HL-60/S4 treated with phorbol 12-myristate 13-acetate at 8.2 ng/mL for 4 days and 3 days (cell line): ENCODE results near the gene CDC14A.
"Not testable (repeated sequence)": the region's sequence is repeated elsewhere in the genome, so short reads cannot be mapped to it uniquely, and the experiment has no call there.

Experiments
- in situ Hi-C: fragments of 300-500 bp; cut with MboI; formaldehyde crosslinking; loops from 2 replicates; pipeline ENCODE4 v1.15.0; 2022; ENCODE audit warnings: low sequenced_read_pairs

Gene CDC14A

DNA sequence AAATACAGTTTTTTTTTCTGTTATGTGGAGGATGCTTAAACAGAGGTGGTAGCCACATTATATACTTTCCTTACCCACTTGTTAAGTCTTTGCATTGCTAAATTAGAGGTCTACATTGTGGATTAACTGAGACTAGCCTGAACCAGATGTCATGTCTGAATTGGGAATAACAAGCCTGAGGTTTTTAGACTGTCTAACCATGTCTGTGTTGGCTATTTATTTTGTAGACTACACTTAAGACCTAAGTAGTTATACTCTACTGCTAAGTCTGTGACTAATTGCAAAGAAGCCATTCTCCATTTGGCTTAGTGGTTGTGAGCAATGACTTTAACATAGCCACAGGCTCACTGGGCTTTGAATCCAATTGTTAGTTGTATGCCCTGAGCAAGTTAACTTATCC lies 45.4 kb downstream of the CDC14A start:
- in situ Hi-C loops, result no loop called here

GRCh38 chr1:100398648-100399047 lies 46.3 kb downstream of the CDC14A start:
- in situ Hi-C loops, result no loop called here

DNA sequence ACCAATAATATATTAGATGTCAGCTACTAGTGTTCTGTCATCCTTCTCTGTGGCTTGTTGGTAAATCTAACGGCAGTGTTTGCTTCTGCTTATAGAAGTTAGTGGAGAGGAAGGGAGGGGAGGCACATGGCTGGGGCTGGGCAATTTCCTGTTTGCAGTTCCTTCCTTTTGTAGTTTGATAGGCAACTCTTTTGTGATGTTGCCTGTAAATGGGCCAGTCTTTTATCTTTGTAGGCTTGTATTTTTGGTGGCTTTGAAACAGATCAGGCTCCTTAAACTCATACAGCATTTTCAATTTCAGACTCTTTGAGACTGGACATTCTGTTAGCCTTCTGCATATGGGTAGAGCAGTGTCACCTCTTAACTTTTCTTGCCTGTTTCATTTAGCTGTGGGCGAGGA lies 48.1 kb downstream of the CDC14A start:
- in situ Hi-C loops, result no loop called here

DNA sequence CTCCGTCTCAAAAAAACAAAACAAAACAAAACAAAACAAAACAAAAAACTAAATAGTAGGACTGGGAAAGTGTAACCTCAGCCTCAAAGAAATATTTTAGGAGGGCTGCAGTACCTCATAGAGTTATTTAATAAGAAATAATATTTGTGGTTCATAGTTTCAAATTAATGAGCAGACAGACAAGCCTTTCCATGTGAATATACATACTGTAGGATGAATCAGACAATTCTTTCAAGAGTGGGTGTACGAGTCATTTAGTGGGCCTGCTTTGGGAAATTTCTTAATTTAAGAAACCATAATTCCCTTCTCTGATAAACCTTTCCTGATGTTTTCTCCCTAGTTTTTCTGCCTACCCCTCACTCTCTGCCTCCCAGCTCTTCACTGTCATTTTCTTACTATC lies 52.5 kb downstream of the CDC14A start:
- in situ Hi-C loops, result no loop called here

GRCh38 chr1:100405902-100406301 lies 53.6 kb downstream of the CDC14A start:
- in situ Hi-C loops, result not testable (repeated sequence)

DNA sequence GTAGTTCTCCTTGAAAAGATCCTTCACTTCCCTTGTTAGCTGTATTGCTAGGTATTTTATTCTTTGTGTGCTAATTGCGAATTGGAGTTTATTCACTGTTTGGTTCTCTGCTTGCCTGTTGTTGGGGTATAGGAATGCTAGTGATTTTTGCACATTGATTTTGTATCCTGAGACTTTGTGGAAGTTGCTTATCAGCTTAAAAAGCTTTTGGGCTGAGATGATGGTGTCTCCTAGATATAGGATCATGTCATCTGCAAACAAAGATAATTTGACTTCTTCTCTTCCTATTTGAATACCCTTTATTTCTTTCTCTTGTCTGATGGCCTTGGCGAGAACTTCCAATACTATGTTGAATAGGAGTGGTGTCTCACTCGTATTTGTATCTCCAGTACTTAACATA lies 55.1 kb downstream of the CDC14A start:
- in situ Hi-C loops, result not testable (repeated sequence)

GRCh38 chr1:100411019-100411418 lies 58.7 kb downstream of the CDC14A start:
- in situ Hi-C loops, result no loop called here

GRCh38 chr1:100411574-100411973 lies 59.3 kb downstream of the CDC14A start:
- in situ Hi-C loops, result no loop called here

DNA sequence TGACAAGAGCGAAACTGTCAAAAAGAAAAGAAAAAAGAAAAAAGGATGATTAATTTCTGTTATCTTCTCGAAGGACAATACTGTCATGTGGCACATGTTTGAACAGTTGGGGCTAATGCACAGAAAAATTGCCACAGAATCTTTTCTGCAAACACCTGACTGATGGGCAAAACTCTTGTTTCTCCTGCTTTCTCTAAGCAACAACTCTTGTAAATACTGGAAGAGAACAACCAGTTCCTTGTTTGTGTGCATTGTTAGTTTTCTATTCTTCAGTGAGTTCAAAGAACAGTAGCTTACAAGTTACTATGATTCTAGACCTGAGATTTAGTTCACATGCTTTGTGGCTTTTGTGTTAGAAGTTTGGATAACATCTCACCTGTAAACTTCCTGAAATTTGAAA lies 60.7 kb downstream of the CDC14A start:
- in situ Hi-C loops, result no loop called here

DNA sequence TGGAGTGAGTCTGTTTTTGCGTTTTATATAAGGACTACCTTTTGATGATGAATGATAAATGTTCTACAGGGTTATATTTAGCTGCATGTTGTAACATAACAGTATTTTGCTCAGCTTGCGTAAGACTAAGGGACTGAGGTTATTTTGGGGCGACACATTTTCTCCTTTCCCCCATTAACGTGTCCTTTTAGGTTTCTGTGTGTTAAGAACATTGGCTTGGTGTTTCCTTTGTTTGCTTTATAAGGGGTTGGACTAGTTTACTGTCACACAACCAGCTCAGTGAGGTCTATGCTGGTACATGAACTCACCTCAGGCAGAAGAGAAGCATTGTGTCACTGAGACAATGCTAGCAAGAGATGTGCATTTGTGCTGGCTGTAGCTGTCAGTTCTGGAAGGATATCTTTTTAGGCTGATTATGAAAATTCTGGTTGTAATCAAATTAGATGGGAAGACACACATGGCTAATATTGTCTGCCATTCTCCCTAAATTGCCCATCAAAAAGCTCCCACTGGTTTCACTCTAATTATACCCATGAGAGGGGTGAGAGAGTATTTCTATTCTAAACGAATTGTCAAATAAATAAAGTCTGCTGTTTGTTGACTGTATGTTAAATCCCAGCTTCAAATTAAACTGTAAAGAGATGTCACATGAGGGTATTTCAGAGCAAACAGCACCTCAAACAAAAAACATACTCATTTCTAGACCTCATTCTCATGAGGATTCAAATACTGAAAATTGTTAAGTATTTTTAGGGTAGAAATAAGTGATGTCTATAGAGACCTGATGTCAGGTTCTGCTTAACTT lies 62.6 kb downstream of the CDC14A start:
- in situ Hi-C loops, result no loop called here

DNA sequence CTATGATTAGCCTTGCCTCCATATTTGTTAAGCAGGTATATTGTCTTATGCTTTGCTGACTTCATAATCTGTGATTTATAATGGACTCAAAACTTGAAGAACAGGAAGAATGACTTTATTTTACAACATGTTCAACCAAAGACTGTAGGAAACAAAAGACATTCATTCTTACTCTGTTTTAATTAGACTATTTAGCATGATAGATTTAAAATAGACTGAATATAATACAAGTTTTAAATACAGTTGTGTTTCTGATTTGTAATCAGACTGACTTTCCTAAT lies 63.1 kb downstream of the CDC14A start:
- in situ Hi-C loops, result no loop called here

GRCh38 chr1:100419072-100419471 lies 66.8 kb downstream of the CDC14A start:
- in situ Hi-C loops, result no loop called here

DNA sequence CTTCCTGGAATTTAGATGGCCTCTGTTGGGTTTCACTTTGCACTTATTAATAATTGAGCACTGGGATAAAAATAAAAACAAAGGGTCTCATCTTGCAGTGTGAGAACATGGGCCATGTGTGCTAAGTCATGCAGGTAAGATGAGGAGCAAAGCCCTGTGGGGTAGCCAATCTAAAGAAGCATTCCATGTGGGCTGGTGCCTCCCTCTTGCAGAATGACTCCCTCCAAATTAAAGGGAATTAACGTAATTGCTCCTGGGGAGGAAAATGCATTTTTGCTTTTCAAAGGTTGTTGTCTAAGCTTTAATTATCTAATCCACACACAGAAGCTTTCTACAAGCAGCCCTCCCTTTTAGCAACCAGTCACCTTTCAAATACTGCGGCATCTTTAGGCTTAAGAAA lies 69.8 kb downstream of the CDC14A start:
- in situ Hi-C loops, result no loop called here

DNA sequence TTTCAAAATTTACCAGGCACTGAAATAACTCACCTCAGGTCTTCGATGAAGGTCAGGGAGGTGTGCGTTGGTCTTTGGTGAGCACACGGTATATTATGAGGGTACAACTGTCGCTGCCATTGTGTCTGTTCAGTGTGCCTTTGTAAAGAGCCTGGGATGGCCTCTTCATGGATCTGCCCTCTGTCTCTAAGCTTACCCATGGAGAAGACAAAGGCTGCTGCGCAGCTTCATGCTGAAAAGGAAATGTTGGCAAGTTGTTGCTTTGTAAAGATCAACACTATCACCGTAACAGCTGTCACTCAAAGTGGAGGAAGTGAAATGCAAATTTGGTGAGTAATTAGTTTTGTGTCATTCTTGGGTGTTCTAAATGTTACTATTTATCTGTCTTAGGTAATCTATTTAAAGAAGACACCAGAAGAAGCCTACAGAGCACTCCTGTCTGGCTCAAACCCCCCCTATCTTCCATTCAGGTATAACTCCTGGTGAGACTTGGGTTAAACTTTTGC lies 71.6 kb downstream of the CDC14A start:
- in situ Hi-C loops, result no loop called here

DNA sequence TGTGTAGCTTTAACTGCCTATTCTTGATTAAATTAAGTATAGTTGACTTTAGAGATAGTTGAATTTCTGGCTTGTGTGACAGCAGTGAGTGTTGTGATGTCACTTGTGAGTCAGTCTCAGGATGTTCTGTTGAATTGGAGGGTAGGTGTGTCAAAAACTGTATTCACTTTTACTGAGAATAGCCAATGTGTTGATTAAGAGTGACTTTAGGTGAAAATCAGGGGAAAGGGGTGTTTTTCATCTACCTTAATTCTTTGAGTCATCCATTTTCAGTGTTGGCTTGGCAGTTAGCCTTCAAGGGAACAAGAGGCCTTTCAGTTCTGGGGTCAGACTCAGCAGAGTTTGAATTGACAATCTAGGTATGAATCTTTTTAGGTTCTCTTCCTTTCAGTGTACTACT lies 75.9 kb downstream of the CDC14A start:
- in situ Hi-C loops, result no loop called here

- in situ Hi-C loops, result no loop called here
Measured at GRCh38 chr1:100430325-100430756, 78.0 kb downstream of the CDC14A start.

- in situ Hi-C loops, result no loop called here
Measured at GRCh38 chr1:100431954-100432353, 79.6 kb downstream of the CDC14A start.

- in situ Hi-C loops, result no loop called here
Measured at GRCh38 chr1:100433563-100433962, 81.3 kb downstream of the CDC14A start.

DNA sequence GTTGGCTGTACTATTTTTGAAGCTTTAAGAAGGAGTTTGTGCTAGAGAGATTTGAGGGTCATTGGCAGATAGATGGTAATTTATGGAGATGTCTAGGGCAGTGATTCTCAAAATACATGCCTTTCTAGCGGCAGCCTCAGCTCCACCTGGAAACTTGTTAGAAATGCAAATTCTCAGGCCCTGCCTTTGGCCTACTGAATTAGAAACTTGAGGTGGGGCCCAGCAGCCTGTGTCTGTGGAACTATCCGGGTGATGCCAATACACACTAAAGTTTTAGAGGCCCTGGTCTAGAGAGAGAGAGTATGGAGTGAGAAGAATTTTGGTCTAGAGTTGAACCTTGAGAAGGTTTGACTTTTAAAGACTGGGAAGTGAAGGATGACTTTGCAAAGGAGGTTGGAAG lies 82.5 kb downstream of the CDC14A start:
- in situ Hi-C loops, result no loop called here

DNA sequence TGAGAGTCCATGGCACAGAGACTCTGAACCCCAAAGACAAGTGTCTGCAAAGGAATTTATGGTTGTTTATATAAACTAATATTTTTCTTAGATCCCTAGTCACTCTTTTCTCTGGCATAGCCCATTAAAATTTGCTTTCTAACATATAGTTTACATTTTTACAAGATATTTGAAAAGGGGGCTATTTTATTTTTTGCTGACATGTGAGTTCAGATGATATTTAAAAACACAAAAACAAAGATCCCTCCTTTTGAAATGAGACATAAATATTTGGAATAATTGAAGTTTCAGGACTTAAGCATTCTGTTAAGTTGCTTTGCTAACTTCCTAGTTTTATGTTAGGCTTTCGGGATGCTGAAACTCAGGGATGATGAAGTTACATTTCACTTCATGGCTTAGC lies 86.1 kb downstream of the CDC14A start:
- in situ Hi-C loops, result no loop called here

DNA sequence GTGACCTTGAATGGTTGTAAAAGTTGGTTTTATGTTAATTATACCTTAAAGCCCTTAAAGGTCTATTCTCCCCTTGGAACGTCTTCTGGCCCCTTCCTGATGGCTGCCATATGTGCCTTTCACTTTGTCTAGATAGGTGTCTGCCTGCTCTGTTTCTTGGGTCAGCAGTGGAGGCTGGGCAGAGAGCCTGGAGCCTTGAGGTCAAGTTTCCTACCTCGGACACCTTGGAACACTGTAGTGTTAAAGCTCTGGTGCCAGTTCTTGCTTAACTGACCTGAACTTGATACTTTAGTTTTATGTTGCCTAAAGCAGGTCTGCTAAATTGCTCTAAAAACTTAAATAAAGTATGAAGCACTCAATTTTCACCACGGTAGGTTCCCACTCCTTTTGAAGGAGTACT lies 86.5 kb downstream of the CDC14A start:
- in situ Hi-C loops, result no loop called here

GRCh38 chr1:100440075-100440809 lies 87.9 kb downstream of the CDC14A start:
- in situ Hi-C loops, result no loop called here
